Panc1 (cell line): ENCODE measurements around the gene SAMM50.

Experiments used
- POLR2AphosphoS5 ChIP-seq: IDR thresholded peaks from 2 replicates; pipeline ENCODE4 v1.6.1; 2012; ENCODE audit warnings: mild to moderate bottlenecking, low read depth, low read length, moderate library complexity
- TF ChIP-seq, protein P1 (sequence below): fragments of 450-650 bp; IDR thresholded peaks from 2 replicates; pipeline ENCODE4 v1.5.1; 2017; ENCODE audit warnings: mild to moderate bottlenecking

- TF ChIP-seq, protein P1, sequence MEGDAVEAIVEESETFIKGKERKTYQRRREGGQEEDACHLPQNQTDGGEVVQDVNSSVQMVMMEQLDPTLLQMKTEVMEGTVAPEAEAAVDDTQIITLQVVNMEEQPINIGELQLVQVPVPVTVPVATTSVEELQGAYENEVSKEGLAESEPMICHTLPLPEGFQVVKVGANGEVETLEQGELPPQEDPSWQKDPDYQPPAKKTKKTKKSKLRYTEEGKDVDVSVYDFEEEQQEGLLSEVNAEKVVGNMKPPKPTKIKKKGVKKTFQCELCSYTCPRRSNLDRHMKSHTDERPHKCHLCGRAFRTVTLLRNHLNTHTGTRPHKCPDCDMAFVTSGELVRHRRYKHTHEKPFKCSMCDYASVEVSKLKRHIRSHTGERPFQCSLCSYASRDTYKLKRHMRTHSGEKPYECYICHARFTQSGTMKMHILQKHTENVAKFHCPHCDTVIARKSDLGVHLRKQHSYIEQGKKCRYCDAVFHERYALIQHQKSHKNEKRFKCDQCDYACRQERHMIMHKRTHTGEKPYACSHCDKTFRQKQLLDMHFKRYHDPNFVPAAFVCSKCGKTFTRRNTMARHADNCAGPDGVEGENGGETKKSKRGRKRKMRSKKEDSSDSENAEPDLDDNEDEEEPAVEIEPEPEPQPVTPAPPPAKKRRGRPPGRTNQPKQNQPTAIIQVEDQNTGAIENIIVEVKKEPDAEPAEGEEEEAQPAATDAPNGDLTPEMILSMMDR = no peak
- no peak for TF ChIP-seq POLR2AphosphoS5
Observed at GRCh38 chr22:43923191-43923590, 32.1 kb upstream of the SAMM50 start.
